Mammary epithelial cell (primary cell): ENCODE data around the gene LYSMD1.

Source experiments
- EZH2 ChIP-seq: IDR thresholded peaks from 2 replicates; pipeline ENCODE4 v1.6.1; 2012; ENCODE audit warnings: low read length, inconsistent platforms, borderline replicate concordance
- TF ChIP-seq, protein P1 (sequence below), 2 donors: IDR thresholded peaks in 1 of 2; conservative IDR thresholded peaks in 1 of 2; 2 replicates each; pipeline ENCODE4 v1.5.1; 2011 to 2012; ENCODE audit warnings: inconsistent platforms in 2 of 2, low read length in 2 of 2, mild to moderate bottlenecking in 2 of 2, control low read depth in 1 of 2, low read depth in 1 of 2; ENCODE audit not compliant: insufficient read depth in 1 of 2; ENCODE audit errors: extremely low read depth in 1 of 2

DNA sequence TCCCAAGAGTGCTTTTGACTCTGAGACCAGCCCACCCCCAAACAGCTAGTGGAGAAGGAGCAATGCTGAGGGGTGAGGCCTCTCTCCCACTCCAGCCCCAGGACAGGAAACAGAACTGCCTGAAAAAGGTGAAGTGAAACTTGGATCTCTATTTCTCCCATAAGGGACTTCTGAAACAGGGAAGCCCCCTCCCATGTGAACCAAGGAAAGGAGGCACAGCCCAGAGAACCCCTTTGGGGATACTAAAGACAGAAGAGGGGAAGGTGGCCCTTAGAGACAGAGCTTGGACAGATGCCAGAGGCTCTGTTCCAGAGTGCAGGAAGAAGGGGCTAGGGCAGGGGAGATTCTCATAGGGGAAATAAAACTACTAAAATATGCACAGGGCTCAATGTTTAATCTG is 6.3 kb downstream of the LYSMD1 start:
- TF ChIP-seq, protein P1, sequence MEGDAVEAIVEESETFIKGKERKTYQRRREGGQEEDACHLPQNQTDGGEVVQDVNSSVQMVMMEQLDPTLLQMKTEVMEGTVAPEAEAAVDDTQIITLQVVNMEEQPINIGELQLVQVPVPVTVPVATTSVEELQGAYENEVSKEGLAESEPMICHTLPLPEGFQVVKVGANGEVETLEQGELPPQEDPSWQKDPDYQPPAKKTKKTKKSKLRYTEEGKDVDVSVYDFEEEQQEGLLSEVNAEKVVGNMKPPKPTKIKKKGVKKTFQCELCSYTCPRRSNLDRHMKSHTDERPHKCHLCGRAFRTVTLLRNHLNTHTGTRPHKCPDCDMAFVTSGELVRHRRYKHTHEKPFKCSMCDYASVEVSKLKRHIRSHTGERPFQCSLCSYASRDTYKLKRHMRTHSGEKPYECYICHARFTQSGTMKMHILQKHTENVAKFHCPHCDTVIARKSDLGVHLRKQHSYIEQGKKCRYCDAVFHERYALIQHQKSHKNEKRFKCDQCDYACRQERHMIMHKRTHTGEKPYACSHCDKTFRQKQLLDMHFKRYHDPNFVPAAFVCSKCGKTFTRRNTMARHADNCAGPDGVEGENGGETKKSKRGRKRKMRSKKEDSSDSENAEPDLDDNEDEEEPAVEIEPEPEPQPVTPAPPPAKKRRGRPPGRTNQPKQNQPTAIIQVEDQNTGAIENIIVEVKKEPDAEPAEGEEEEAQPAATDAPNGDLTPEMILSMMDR (conservative IDR thresholded peaks at IDR 0.05 in 1 of 2, IDR thresholded peaks at IDR 0.05 in 1 of 2; ENCODE audit: extremely low read depth in 1 of 2, insufficient read depth in 1 of 2, low read depth in 1 of 2, low read length in 2 of 2): no peak
- TF ChIP-seq EZH2: no peak
